Measurements from ENCODE around the gene ASIC4. TPM values are rescaled to one million over a fixed set of nuclear protein-coding genes. Genes with fewer than 3 reads are reported as not detected.

Gene ASIC4
- not detected in 2 replicates for total RNA-seq

GRCh38 chr2:219514196-219514761 lies at the start of gene ASIC4:
Gene ASIC4 (plus strand): TSS chr2:219514482. CDS start chr2:219514725, 243 bp downstream.

DNA sequence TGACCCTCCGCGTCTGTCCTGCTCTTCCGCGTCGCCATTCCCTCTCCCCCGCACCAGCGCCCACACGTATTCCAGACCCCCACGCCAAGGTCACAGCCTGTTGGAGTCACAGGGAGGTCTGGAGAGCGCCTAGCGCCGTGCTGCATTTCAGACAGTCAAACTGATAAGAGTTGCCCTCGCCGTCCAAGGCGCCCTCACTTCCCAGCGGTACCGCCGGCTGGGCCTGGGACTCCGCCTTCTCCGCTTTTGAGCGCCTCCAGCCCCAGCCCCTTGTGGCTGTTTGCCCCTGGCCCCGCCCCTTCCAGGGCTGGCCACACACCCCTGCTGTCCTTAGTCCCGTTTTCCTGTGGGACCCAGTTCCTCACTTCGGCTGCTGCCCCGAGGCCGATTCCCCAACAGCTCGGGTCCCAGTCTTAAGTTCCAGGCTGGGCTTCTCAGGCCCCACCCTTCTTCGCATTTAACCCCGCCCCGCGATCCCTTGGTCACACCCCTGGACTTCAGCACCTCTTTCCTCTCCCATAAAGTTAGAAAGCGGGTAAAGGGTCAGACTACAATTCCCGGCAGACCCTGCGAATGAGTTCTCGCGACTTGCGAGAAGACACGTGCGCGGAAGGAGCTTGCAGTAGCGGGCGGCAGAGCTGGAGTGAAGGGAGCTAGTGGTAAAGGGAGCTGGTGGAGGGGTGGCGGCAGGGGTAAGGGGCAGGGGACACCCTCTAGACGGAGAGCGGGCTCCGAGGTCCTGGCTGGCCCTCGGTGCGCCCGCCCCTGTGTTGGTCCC lies 15.8 kb upstream of the ASIC4 start, which contains the start of gene GMPPA:
Gene GMPPA, plus strand, starts transcription at position 612 of the 778 bp plus-strand sequence. CDS start 1,085 bp downstream, outside the sequence.

DNA sequence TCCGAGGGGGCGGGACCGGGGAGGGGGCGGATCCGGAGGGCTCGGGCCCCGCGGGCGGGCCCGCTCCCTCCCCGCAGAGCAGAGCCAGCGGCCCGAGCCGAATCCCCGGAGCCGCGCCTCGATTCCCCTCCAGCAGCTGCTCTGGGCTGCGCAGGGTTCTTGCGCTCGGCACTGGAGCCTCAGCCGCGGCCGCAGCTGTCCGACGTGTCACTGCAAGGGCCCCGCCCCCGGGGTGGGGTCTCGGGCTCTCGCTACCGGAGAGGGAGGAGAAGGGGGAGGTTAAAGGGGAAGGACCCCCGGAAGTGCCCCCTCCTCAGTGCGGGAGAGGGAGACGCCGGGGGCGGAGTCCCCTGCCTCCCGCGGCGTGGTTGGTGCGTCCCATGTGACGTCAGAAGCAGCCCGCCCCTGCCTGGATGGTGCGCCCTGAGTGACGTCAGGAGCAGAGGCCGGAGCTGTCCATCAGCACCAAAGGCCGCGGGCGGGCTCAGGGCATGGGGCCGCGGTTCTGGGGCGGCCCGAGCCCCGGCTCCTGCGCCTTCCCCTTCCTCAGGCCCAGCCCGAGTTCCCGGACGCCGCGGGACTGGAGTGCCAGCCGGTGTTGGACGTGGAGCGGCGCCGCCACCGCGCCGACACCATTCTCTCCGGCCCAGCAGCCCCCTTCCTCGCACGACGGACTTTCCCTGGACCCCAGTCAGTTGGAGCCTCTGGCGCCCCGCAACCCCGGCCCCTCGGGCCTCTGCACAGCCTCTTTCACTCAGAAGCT lies 29.5 kb downstream of the ASIC4 start, which contains the start of the genes CHPF and TMEM198:
Gene CHPF, minus strand, starts transcription at position 214 of the 763 bp plus-strand sequence. CDS start 271 bp downstream, outside the sequence.
Gene TMEM198, plus strand, starts transcription at position 433 of the 763 bp plus-strand sequence. CDS start 700 bp downstream, outside the sequence.

GRCh38 chr2:219571311-219572236 lies 57.3 kb downstream of the ASIC4 start, which contains the start of gene OBSL1:
Gene OBSL1 (minus strand): TSS chr2:219571539. CDS start chr2:219571232, 307 bp downstream.

GRCh38 chr2:219572237-219573001 lies 58.1 kb downstream of the ASIC4 start, which contains the start of gene INHA:
Gene INHA (plus strand): TSS chr2:219572310. CDS start chr2:219572375, 65 bp downstream.

Other genes with a start within 250 kb of the ASIC4 start
- 30.0 and 37.2 TPM in 2 replicates for gene DNAJB2, start 235.1 kb upstream of the ASIC4 start, total RNA-seq
- gene PTPRN, start 205.1 kb upstream of the ASIC4 start, total RNA-seq, result 1.2 and 1.7 TPM in 2 replicates
- not detected in 2 replicates for gene RESP18, start 181.7 kb upstream of the ASIC4 start, total RNA-seq
- 55.9 and 67.2 TPM in 2 replicates for gene DNPEP, start 126.6 kb upstream of the ASIC4 start, total RNA-seq
- 83.3 and 119 TPM in 2 replicates for gene DES, start 96.1 kb upstream of the ASIC4 start, total RNA-seq
- 11.8 and 17.4 TPM in 2 replicates for gene SPEG, start 79.6 kb upstream of the ASIC4 start, total RNA-seq
- 88.4 and 110 TPM in 2 replicates for gene GMPPA, start 15.6 kb upstream of the ASIC4 start, total RNA-seq
- 297 and 310 TPM in 2 replicates for gene CHPF, start 29.3 kb downstream of the ASIC4 start, total RNA-seq
- gene TMEM198, start 29.5 kb downstream of the ASIC4 start, total RNA-seq, result 0.53 and 3.5 TPM in 2 replicates
- gene OBSL1, start 57.1 kb downstream of the ASIC4 start, total RNA-seq, result 51.3 and 52.1 TPM in 2 replicates
- gene INHA, start 57.8 kb downstream of the ASIC4 start, total RNA-seq, result not detected in 2 replicates
- gene STK11IP, start 83.4 kb downstream of the ASIC4 start, total RNA-seq, result 13.0 and 14.4 TPM in 2 replicates
- 5.5 and 5.7 TPM in 2 replicates for gene SLC4A3, start 113.1 kb downstream of the ASIC4 start, total RNA-seq